Smooth muscle cell (in vitro differentiated cells): ENCODE measurements around the gene BANF2. TPM values are rescaled to one million over a fixed set of nuclear protein-coding genes. Genes with fewer than 3 reads are reported as not detected.

Experiments used
- DNase-seq: peaks from one replicate; lab custom pipeline; 2025; ENCODE audit not compliant: unreplicated experiment; lab: John Stamatoyannopoulos, UW
- H2AFZ ChIP-seq: fragments of 200-600 bp; sonication (generic); 2 replicates; pipeline ENCODE4 v1.6.0; 2016; ENCODE audit warnings: antibody characterized with exemption, low read depth, mild to moderate bottlenecking
- H3F3A ChIP-seq: fragments of 200-600 bp; sonication (generic); 2 replicates; pipeline ENCODE4 v1.6.0; 2017; ENCODE audit warnings: antibody characterized with exemption, low read depth
- H3K27ac ChIP-seq: fragments of 200-600 bp; sonication (generic); 2 replicates; pipeline ENCODE4 v1.5.1; 2016; ENCODE audit warnings: low read depth, mild to moderate bottlenecking
- H3K27me3 ChIP-seq: fragments of 200-600 bp; sonication (generic); 2 replicates; pipeline ENCODE4 v1.6.1; 2016; ENCODE audit warnings: low read depth, mild to moderate bottlenecking
- H3K36me3 ChIP-seq: fragments of 200-600 bp; sonication (generic); 2 replicates; pipeline ENCODE4 v1.5.1; 2016; ENCODE audit warnings: low read depth
- H3K4me1 ChIP-seq: fragments of 200-600 bp; sonication (generic); 2 replicates; pipeline ENCODE4 v1.5.1; 2016; ENCODE audit warnings: low read depth
- H3K4me2 ChIP-seq: fragments of 200-600 bp; sonication (generic); 2 replicates; pipeline ENCODE4 v1.6.0; 2016; ENCODE audit warnings: mild to moderate bottlenecking
- H3K4me3 ChIP-seq: fragments of 200-600 bp; sonication (generic); 2 replicates; pipeline ENCODE4 v1.5.1; 2016; ENCODE audit warnings: mild to moderate bottlenecking
- H3K79me2 ChIP-seq: fragments of 200-600 bp; sonication (generic); 2 replicates; pipeline ENCODE4 v1.6.0; 2016; ENCODE audit warnings: low read depth, mild to moderate bottlenecking
- H3K9ac ChIP-seq: fragments of 200-600 bp; sonication (generic); 2 replicates; pipeline ENCODE4 v1.6.0; 2016; ENCODE audit warnings: low read depth
- H3K9me3 ChIP-seq: fragments of 200-600 bp; sonication (generic); replicated peaks from 2 replicates; pipeline ENCODE4 v1.5.1; 2016; ENCODE audit warnings: low read depth
- H4K20me1 ChIP-seq: fragments of 200-600 bp; sonication (generic); 2 replicates; pipeline ENCODE4 v1.6.0; 2016; ENCODE audit warnings: low read depth
- CTCF ChIP-seq: fragments of 200-600 bp; sonication (generic); IDR thresholded peaks from 2 replicates; pipeline ENCODE4 v1.5.1; 2017; ENCODE audit warnings: borderline replicate concordance, mild to moderate bottlenecking, antibody characterized with exemption; ENCODE audit not compliant: insufficient read depth, poor library complexity, severe bottlenecking
- WGBS: methylation state at CpG from one replicate; pipeline ENCODE4 v1.1.7; 2016; ENCODE audit warnings: low lambda C conversion rate; 5-methylcytosine and 5-hydroxymethylcytosine counted together
- polyA plus RNA-seq: library from polyadenylated mRNA; unstranded; fragments of >200 nt; fragmentation: Nextera tagmentation; extraction: Ambion mirVana; gene quantifications from 2 replicates; pipeline ENCODE4 v1.2.1, GENCODE V29; 2016
- total RNA-seq: library from RNA; depleted of rRNA; stranded (reverse); fragments of >200 nt; gene quantifications from 2 replicates; pipeline ENCODE4 v1.2.3, GENCODE V29; 2014

BANF2 gene
- total and polyA plus RNA-seq, 2 experiments from 2014 or later, result not detected

GRCh38 chr20:17708675-17709360, 9.1 kb downstream of the BANF2 start:
- Histone ChIP-seq H4K20me1 (no peaks in the 10 kb centered on the region), H3K27ac (peak overlapping the region; percentile 31), H3F3A (peaks cover 7% of the 10 kb centered on the region), H3K9ac (no peak overlapping the region), H3K4me2 (peak overlapping the region; percentile 35), H3K4me3 (no peak overlapping the region), H3K36me3 (no peaks in the 10 kb centered on the region), H3K4me1 (peaks cover 11% of the 10 kb centered on the region), H3K27me3 (no peaks in the 10 kb centered on the region), H3K79me2 (no peaks in the 10 kb centered on the region), H2AFZ (no peak overlapping the region), H3K9me3 (no peaks in the 10 kb centered on the region)
- DNase-seq, result no peak
- WGBS, result 52% methylated on average over 7 of the region's 7 CpGs
- no peak for TF ChIP-seq CTCF

- Histone ChIP-seq H3K9ac (no peak overlapping the region), H4K20me1 (no peaks in the 10 kb centered on the region), H3K4me3 (no peak overlapping the region), H3K27ac (peak overlapping the region; percentile 31), H3F3A (peaks cover 7% of the 10 kb centered on the region), H2AFZ (no peak overlapping the region), H3K79me2 (no peaks in the 10 kb centered on the region), H3K4me2 (no peak overlapping the region), H3K36me3 (no peaks in the 10 kb centered on the region), H3K27me3 (no peaks in the 10 kb centered on the region), H3K9me3 (no peaks in the 10 kb centered on the region), H3K4me1 (peaks cover 11% of the 10 kb centered on the region)
- no peak for TF ChIP-seq CTCF
- DNase-seq, result no peak
- WGBS, result 87% methylated on average over 12 of the region's 12 CpGs
Measured at GRCh38 chr20:17709361-17710293, 9.9 kb downstream of the BANF2 start.

- no peak for TF ChIP-seq CTCF
- Histone ChIP-seq H3K36me3 (no peaks in the 10 kb centered on the region), H3K9ac (no peak overlapping the region), H4K20me1 (no peaks in the 10 kb centered on the region), H3K27ac (peak overlapping the region; percentile 49), H3K27me3 (no peaks in the 10 kb centered on the region), H3K4me2 (peak overlapping the region; percentile 64), H3K9me3 (no peaks in the 10 kb centered on the region), H2AFZ (no peak overlapping the region), H3K79me2 (no peaks in the 10 kb centered on the region), H3F3A (peaks cover 7% of the 10 kb centered on the region), H3K4me1 (peaks cover 11% of the 10 kb centered on the region), H3K4me3 (no peak overlapping the region)
- peak; percentile 29 for DNase-seq
- 39% methylated on average over 21 of the region's 21 CpGs for whole genome bisulfite sequencing
Measured at GRCh38 chr20:17710379-17711266, 10.9 kb downstream of the BANF2 start.
